Endothelial cell of umbilical vein (primary cell): Measurements from ENCODE around the gene CCDC167.

Experiments used
- EZH2 ChIP-seq: IDR thresholded peaks from 2 replicates; pipeline ENCODE4 v1.6.1; 2012; ENCODE audit warnings: borderline replicate concordance, low read depth, mild to moderate bottlenecking, moderate library complexity, low read length, inconsistent platforms; ENCODE audit not compliant: severe bottlenecking
- FOS ChIP-seq: IDR thresholded peaks from 2 replicates; pipeline ENCODE4 v1.6.1; 2011; ENCODE audit warnings: mild to moderate bottlenecking, low read length, moderate library complexity, borderline replicate concordance; ENCODE audit not compliant: insufficient read depth
- GATA2 ChIP-seq: IDR thresholded peaks from 2 replicates; pipeline ENCODE4 v1.7.0; 2011; ENCODE audit warnings: low read depth, mild to moderate bottlenecking, moderate library complexity, mixed read lengths, low read length; ENCODE audit not compliant: insufficient read length, insufficient read depth
- MYC ChIP-seq: IDR thresholded peaks from one replicate; pipeline ENCODE4 v1.6.1; 2011; ENCODE audit warnings: mild to moderate bottlenecking, low read depth, low read length
- POLR2A ChIP-seq: IDR thresholded peaks from 2 replicates; pipeline ENCODE4 v1.6.1; 2012; ENCODE audit warnings: low read depth, mild to moderate bottlenecking, control low read depth, low read length
- POLR2AphosphoS5 ChIP-seq: IDR thresholded peaks from 2 replicates; pipeline ENCODE4 v1.6.1; 2012; ENCODE audit warnings: low read depth, mild to moderate bottlenecking, control low read depth, low read length, moderate library complexity; ENCODE audit not compliant: insufficient read depth
- TF ChIP-seq, protein P1 (sequence below), 2 donors: IDR thresholded peaks; 1 replicate in 1 of 2; 2 replicates in 1 of 2; pipeline ENCODE4 v1.5.1; 2011; ENCODE audit warnings: low read length in 2 of 2, mild to moderate bottlenecking in 2 of 2, moderate library complexity in 2 of 2, control low read depth in 1 of 2, inconsistent platforms in 1 of 2, low read depth in 1 of 2; ENCODE audit not compliant: insufficient read depth in 1 of 2; ENCODE audit errors: extremely low read depth in 1 of 2
- TF ChIP-seq, protein P2 (sequence below): IDR thresholded peaks from 2 replicates; pipeline ENCODE4 v1.6.1; 2011; ENCODE audit not compliant: insufficient read depth, insufficient read length

DNA sequence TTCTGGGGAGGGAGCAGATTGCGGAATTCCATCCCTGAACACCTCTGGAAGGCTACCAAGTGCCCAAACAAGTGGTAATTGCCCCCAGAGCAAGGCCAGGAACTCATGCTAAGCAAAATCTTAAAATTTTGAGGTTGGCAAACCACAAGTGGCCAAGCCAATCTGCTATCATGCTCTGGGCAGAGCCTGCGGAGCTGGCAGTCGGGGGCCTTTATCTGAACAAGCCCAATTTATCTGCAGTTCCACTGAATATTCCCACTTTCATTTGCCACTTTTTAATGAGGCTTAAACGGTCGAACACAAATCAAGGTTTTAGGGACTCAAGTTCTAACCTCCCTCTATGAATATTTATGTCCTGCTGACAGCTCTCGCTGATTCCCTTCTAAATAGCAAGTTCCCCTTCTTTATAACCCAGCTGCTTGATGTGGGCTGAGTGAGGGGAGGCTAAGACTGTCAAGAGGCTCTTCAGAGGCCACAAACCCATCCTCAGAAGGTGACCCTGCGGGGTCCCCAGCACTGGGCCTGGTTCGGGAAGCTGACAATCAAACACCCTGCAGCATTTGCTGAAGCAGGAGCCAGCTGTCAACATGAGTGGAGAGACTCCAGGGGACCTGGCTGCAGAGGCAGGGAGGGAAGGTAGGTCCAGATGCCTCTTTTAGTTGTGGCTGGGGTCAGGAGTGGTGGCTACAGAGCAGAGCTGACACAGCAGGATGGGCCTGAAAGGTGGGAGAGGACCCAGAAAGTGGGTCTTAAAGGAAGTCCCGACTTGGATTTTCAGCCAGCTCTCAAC is 11.9 kb downstream of the CCDC167 start:
- TF ChIP-seq, protein P1, sequence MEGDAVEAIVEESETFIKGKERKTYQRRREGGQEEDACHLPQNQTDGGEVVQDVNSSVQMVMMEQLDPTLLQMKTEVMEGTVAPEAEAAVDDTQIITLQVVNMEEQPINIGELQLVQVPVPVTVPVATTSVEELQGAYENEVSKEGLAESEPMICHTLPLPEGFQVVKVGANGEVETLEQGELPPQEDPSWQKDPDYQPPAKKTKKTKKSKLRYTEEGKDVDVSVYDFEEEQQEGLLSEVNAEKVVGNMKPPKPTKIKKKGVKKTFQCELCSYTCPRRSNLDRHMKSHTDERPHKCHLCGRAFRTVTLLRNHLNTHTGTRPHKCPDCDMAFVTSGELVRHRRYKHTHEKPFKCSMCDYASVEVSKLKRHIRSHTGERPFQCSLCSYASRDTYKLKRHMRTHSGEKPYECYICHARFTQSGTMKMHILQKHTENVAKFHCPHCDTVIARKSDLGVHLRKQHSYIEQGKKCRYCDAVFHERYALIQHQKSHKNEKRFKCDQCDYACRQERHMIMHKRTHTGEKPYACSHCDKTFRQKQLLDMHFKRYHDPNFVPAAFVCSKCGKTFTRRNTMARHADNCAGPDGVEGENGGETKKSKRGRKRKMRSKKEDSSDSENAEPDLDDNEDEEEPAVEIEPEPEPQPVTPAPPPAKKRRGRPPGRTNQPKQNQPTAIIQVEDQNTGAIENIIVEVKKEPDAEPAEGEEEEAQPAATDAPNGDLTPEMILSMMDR (IDR thresholded peaks at IDR 0.05; ENCODE audit: extremely low read depth in 1 of 2, insufficient read depth in 1 of 2, low read depth in 1 of 2, low read length in 2 of 2): no peak
- no peak for TF ChIP-seq MYC
- no peak for TF ChIP-seq EZH2
- no peak for TF ChIP-seq POLR2A
- no peak for TF ChIP-seq POLR2AphosphoS5
- TF ChIP-seq, protein P2, sequence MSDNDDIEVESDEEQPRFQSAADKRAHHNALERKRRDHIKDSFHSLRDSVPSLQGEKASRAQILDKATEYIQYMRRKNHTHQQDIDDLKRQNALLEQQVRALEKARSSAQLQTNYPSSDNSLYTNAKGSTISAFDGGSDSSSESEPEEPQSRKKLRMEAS: no peak
- TF ChIP-seq GATA2: no peak
- no peak for TF ChIP-seq FOS
